GM19468 (cell line): ENCODE results near the gene TMEM181.
A peak's percentile ranks its signal among the peaks of the same experiment; 100 is the strongest.
"Not testable (repeated sequence)": the region's sequence is repeated elsewhere in the genome, so short reads cannot be mapped to it uniquely, and the experiment has no call there.

Experiments used
- ATAC-seq: cut with Tn5 transposase; IDR thresholded peaks from one replicate; pipeline ENCODE4 v1.9.1; 2021; ENCODE audit warnings: mild to moderate bottlenecking, moderate library complexity, moderate number of reproducible peaks; ENCODE audit not compliant: unreplicated experiment; ENCODE audit errors: extremely low read depth

The TMEM181 gene, protein sequence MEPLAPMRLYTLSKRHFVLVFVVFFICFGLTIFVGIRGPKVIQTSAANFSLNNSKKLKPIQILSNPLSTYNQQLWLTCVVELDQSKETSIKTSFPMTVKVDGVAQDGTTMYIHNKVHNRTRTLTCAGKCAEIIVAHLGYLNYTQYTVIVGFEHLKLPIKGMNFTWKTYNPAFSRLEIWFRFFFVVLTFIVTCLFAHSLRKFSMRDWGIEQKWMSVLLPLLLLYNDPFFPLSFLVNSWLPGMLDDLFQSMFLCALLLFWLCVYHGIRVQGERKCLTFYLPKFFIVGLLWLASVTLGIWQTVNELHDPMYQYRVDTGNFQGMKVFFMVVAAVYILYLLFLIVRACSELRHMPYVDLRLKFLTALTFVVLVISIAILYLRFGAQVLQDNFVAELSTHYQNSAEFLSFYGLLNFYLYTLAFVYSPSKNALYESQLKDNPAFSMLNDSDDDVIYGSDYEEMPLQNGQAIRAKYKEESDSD

DNA sequence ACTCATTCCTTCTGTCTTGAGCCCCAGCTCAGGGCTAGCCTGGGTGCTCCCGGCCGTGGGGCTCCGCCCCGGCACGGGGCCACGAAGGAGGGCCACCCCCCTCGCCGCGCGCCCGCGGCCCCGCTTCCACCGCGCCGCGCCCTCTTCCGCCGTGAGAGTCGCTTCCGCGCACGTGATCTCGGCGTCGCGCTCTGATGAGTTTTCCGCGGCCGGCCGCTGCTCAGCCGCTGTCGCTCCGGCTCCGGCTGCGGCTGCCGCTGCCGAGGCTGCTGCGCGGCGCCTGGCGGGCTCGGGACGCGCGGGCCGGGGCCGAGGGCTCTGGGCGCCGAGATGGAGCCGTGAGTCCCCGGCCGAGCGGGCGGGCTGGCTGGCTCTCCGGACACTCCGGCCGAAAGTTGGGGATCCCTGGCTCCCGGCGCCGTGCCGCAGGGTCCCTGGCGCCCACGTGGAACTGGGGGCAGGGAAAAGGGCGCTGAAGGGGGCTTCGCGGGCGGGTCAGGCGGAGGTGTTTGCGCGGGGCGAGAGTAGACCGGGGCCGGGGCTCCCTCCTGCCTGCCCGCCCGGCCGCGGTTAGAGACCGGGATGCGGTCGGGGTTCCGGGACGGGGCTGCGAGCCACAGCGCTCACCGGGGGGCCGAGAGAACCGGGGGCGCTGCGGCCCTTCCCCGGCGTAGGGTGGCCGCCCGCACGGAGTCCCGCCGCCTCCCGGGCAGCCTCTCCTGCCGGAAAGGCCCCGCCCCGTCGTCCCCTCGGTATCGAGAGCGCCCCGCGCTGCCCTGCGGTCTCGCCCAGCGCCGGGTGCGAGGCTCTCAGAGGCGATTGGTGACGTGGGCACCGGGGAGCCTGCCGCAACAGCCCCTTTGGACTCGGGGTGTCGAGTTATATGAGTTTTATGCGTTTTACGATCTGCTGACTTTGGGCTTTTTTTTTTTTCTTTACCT is at the start of gene TMEM181:
TMEM181 (plus strand) TSS at position 197 of the 941 bp plus-strand sequence; CDS start at position 331, 134 bp downstream.
- ATAC-seq, result peak; percentile 77

DNA sequence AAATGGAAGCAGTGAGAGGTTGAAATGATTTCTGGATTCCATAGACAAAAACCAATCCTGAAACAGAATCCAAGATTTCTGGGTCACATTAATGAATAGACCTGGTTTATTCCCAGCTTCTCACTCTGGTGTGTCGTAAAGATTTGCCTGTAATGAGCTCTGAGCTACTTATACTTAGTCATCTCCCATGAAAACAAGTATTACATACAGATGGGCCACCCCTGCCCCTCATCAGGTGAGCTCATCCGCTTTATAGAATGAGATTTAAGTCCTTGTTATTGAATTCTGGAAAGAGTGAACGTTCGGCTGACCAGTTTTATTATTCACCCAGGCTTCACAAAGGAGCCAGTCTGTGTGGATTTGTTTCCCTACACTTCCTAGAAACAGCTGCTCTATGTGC is 47.1 kb upstream of the TMEM181 start:
- ATAC-seq, result no peak

DNA sequence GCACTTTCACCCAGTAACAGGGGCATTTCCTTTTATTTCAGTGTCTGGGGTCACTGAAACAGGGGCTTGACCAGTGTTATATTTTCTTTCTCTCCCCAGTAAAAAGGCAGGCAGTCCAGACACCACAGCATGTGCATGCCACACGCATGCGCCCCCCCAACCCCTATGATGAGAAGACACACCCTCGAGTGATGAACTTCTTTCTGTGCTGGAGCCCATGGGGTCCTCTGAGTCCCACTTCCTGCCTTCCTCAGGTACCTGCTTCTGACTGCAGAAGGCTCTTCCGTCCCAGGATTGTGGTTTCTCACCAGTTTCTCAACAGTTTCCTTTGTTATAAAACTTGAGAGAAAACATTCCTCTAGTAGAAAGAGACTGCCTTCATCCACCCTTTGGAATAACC is 45.7 kb upstream of the TMEM181 start:
- no peak for ATAC-seq

DNA sequence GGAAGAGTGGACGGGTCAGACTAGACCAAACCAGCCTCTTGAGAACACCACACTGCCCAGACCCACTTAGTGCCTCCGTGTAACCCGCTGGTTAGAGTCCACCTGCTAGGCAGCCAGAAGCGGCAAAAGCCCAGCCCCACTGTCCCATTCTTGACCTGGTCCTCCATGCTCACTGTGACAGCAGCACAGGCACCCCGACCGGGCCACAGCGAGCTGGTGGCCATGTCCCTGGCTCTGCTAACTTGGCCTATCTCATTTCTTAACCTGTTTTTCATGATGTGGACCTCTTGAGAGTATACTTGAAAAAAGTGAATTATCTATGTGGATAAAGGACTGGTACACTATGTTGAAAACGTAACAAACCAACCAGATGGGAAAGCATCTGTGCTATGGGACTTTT is 44.9 kb upstream of the TMEM181 start:
- ATAC-seq, result no peak

DNA sequence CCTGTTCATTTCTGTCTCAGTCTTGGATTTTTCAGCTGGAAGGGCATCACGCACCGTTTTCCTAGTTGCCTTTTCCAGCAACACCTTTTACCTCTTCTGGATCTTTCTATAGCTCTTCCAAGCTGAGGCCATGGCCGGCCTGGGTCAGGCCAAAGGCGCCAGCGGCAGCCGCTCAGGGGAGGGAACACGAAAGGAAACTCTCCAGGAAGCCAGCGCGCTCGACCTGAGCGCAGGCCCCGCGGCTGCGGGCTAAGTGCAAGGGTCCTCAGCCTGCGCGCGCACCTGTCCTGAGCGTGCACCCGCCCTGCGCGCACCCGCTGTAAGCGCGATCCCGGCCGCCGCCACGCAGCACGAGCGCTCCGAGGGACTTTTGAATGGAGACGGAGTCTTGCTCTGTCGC is 43.8 kb upstream of the TMEM181 start:
- no peak for ATAC-seq

DNA sequence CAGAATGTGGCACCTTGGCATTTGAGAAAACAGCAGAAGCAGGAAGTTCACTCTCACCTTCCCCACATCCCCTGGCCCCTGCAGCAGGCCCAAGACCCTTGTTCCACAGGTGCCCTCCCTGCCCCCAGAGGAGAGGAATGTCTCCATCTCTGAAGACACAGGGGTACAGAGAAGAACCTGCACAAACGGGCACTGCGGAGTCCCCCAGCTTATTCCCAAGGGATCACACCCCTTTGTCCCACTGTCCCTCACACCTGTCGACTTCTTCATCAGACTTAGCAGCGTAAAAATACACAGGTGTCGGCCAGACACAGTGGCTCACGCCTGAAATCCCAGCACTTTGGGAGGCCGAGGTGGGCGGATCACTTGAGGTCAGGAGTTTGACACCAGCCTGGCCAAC is 42.9 kb upstream of the TMEM181 start:
- no peak for ATAC-seq

DNA sequence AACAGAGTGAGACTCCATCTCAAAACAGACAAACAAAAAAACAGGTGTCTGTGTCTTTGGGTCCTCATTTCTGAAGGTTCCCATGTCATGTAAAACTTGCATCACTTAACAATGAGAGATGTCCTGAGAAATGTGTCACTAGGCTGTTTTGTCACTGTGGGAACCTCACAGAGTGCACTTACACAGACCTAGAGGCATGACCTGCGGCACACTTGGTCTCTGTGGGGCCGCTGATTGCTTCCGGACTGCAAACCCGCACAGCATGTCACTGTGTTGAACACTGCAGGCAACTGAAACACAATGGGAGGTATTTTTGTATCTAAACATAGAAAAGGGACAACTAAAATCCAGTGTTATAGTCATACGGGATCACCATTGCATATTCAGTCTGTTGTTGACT is 42.3 kb upstream of the TMEM181 start:
- no peak for ATAC-seq

DNA sequence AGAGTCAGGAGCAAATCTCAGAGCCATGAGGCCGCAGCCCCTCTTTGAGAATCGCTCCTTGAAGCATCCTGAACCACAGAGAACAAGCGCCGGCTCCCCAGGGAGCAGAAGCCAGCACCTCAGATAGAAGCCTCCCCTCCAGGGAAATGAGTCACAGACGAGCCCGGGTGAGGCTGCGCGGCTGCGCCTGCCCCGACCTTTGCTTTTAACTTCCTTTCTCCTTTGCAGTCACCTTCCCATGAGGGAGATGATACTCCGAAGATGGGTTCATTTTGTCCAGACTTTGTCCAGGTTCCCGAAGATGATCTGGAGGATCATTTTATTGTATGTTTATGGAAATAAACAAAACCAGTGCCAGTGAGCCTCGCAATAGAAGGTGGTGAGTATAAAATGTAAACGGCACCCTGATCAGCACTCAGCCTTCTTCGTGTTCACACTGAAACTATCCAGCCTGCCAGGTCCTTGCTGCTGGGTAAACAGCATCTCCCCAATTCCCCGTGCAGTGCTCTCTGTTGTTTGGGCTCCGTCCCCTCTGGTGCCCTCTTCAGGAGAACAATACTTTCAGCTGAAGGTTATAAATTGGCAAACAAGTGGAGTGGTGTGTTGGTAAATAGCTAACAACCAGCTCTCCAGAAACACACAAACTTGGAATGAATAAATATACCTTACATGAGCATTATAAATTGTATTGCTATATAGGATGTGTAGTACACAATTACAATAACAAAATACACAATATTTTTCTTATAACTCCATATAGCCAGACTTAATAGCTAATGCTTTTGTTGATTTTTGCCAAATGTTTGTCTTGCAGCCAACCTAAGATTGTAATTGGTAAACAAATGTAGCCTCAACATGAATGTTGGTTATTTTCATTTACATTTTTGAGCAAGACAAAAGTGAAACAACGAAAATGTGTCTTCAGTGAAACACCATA is 41.4 kb upstream of the TMEM181 start:
- peak; percentile 40 for ATAC-seq

DNA sequence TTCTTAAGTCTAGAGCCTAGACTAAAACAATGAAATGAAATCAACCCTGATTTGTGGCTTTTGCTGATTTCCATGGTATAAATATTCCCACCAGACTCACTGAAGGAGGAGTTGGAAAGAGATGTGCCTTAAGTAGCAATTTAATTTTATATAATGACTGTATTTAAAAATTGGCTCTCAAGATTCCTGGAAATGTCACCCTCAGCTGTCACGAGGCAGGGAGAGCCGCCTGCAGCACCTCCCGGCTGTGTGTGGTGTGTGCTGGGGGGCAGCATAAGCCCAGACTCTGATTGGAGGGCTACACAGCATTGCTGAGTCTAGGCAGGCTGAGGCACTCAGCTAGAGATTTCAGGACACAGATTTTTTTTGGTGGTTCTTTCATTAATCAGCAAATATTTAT is 40.6 kb upstream of the TMEM181 start:
- no peak for ATAC-seq

DNA sequence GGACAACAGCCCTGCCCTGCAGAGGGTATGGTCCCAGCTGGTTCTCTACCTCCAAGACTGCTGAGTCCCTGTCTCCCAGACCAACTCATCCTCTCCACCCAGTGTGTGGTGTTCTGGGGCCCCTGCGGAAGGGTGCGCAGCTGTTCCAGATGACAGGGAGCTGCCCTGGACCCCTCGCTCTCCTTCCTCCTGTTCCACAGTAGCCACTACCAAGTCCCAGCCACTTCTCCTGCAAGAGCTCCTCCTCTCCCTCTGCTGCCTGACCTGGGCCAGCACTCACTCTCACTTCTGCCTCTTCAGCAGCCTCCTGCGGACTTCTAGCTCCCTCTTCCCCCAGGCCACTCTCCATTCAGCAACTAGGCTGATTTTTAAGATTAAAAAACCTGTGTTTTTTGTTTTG is 40.1 kb upstream of the TMEM181 start:
- no peak for ATAC-seq

DNA sequence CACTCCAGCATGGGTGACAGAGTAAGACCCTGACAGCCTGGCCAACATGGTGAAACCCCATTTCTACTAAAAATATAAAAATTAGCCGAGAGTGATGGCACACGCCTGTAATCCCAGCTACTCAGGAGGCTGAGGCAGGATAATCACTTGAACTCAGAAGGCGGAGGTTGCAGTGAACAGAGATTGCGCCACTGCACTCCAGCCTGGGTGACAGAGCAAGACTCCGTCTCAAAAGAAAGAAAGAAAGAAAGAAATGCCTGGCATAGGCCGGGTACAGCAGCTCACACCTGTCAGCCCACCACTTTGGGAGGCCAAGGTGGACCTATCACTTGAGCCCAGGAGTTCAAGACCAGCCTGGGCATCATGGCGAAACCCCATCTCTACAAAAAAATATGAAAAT is 38.9 kb upstream of the TMEM181 start:
- not testable (repeated sequence) for ATAC-seq

DNA sequence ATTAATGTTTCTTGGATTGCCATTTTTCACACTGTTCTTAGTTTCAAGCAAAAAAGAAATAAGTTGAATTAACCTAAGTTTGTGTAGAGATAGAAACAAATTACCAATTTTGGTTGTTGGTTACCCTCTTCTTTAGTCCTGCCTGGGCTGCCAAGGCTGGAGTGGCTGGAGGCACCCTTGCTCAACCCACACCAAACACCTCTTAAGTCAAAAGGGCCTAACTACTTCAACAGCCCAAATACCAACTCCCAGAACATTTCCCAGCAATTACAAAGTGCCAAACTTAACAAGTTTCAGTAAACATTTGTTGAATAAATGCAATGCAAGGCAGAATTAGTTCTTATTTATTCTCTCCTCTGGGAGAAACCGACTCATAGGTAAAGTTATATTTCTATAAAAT is 38.1 kb upstream of the TMEM181 start:
- ATAC-seq, result no peak

DNA sequence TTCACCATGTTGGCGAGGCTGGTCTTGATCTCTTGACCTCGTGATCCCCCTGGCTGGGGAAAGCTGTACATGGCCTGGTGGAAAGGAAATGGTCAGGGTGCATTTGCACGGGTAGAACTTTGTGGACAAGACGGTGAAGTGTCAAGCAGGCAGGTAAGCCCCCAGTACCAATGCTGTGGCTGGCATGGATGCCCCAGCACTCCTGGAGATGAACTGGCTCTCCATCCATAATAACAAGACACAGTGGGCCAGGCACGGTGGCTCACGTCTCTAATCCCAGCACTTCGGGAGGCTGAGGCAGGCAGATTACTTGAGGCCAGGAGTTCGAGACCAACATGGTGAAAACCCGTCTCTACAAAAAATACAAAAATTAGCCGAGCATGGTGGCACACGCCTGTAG is 37.3 kb upstream of the TMEM181 start:
- no peak for ATAC-seq

DNA sequence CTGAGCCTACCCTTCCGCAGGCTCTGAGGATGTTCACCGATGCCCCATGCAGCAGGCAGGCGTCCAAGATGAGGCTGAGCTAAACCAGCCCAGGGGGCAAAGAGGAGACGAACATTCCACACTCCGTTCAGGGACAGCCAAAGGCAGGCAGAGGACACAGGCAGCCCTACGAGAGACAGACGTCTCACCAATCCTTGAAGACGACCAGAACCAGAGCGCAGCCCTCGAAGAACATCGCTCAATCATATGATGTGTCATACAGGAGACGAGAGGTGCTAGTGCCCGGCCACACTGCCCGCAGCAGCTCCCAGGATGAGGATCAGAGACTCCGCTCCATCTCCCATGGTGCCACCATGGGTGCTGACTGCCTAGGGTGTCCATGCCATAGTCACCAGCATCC is 35.6 kb upstream of the TMEM181 start:
- ATAC-seq, result no peak

DNA sequence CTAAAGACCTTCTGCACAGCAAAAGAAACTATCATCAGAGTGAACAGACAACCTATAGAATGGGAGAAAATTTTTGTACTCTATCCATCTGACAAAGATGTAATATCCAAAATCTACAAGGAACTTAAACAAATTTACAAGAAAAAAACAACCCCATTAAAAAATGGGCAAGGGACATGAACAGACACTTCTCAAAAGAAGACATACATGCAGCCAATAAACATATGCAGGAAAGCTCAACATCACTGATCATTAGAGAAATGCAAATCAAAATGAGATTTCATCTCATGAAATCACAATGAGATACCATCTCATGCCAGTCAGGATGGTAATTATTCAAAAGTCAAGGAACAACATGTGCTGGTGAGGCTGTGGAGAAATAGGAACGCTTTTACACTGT is 32.0 kb upstream of the TMEM181 start:
- ATAC-seq, result not testable (repeated sequence)

DNA sequence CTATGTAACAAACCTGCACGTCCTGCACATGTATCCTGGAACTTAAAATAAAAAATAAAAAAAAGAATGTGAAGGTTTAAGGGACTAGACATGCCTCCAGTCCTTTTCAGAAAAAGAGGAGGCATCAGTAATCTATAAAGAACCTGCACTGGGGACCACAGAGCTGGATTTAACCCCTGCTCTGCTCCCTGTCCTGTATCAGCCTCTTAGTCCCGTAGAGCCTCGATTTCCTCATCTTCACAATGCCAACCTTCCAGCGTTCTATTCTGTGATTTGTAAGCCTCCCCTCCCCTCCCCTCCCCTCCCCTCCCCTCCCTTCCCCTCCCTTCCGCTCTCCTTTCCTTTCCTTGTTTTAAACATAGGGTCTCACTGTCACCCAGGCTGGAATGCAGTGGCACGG is 31.1 kb upstream of the TMEM181 start:
- ATAC-seq, result no peak

DNA sequence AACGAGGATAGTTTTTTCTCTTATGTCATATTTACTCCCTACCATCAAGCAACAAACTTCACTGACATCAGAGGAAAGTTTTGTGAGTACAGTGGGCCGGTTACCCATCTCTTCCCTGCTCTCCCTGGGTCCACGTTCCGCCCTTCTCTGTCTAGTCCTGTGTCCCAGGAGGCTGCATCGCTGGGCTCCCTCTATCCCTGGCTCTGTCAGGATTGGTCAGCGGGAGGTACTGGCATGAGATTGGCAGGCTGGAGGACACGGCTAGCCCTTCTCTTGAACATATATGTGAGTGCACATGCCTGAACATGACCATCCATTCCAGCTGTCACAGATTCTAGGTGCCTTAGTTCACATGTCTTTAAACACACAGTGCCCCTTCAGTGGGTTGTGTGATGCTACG is 30.3 kb upstream of the TMEM181 start:
- no peak for ATAC-seq

DNA sequence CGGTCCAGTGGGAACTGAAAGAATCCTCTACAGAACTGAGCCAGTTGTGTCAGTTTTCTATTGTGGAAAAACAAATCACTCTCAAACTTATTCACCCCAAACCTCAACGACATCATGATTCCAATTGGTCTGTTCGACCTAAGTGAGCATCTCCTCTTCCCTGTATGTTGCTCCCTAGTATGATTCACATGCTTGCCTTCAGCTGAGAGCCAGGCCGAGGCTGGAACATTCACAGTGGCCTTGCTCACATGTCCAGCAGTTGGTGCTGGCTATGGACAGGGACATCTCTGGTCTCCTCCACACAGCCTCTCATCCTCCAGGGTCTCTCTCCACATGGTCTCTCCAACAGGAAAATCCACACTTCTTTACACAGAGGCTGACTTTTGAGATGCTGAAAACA is 28.3 kb upstream of the TMEM181 start:
- no peak for ATAC-seq

DNA sequence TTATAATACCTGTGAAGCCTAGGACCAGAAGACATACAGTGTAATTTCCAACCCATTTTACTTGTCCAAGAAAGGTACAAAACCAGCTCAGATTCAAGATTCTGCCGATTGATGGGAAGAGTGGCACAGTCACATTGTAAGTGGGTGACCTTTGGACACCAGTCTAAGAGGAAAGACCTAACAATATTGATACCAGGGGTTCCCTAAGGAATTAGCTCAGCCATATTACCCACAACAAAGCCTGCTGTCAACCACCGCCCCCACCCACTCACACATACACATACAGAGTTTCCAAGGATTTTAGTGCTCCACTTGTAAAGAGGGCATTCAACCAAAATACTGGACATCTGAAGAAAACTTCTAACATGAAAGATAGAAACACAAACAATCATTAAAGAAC is 27.9 kb upstream of the TMEM181 start:
- ATAC-seq, result no peak
